ENCODE measurements around the gene PTPN1.
A peak's percentile ranks its signal among the peaks of the same experiment; 100 is the strongest.
"Not testable (repeated sequence)": the region's sequence is repeated elsewhere in the genome, so short reads cannot be mapped to it uniquely, and the experiment has no call there.

The PTPN1 gene

GRCh38 chr20:50560867-50561266 lies 50.7 kb downstream of the PTPN1 start:
- no peak for DNase-seq

- no peak for DNase-seq
Observed at GRCh38 chr20:50561379-50562078, 51.3 kb downstream of the PTPN1 start.

DNA sequence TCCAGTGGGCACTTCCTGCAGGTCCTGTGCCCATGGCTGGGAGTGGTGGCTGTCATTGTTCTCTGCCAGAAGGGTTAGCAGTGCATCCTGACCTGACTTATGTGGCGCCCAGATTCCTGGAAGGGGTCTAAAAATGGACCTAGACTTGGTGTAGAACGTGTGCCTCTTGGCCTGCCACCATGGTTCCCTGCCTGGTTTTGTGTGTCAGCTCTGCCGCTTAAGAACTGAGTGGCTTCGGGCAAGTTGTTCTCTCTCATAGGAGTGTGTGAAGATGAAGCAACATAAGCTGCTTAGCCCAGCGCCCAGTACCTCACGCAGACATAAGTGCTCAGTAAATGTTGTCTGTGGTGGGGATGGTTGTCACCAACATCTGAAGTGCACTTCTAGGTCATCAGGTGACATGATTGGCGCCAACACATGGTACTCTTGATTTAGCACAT lies 52.1 kb downstream of the PTPN1 start:
- DNase-seq = no peak

GRCh38 chr20:50563133-50563944 lies 53.2 kb downstream of the PTPN1 start:
- DNase-seq = no peak

- DNase-seq = no peak
Observed at GRCh38 chr20:50565383-50565782, 55.2 kb downstream of the PTPN1 start.

GRCh38 chr20:50565871-50566270 lies 55.7 kb downstream of the PTPN1 start:
- DNase-seq = no peak

DNA sequence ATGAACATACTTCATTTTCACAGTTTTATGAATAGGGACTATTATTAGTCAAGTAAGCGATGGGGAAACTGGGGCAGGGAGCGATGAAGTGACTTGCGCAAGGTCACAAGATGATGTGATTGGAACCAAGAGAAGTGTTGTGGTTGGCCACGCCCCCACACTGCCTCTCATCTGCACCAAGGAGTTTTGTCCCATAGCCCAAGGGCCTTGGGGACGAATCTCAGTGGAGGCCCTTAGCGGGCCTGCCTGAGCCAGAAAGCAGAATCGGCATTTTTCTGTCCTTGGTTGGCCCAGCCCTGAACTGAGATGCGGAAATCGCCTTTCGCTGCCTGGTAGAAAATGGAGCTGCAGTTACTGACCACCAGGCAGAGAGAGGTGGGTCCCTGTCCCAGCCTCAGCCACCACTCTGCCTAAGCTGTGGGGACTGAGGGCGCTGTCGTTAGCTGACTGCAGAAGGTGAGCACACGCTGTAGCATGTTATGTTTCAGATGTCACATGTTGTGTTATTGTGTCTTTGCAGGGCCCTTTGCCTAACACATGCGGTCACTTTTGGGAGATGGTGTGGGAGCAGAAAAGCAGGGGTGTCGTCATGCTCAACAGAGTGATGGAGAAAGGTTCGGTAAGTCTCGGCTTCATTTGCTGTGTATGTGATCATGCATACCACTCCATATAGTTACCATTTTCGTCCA lies 57.8 kb downstream of the PTPN1 start:
- no peak for DNase-seq

- DNase-seq = no peak
Observed at GRCh38 chr20:50568549-50568942, 58.4 kb downstream of the PTPN1 start.

- not testable (repeated sequence) for DNase-seq
Observed at GRCh38 chr20:50569487-50569863, 59.3 kb downstream of the PTPN1 start.

DNA sequence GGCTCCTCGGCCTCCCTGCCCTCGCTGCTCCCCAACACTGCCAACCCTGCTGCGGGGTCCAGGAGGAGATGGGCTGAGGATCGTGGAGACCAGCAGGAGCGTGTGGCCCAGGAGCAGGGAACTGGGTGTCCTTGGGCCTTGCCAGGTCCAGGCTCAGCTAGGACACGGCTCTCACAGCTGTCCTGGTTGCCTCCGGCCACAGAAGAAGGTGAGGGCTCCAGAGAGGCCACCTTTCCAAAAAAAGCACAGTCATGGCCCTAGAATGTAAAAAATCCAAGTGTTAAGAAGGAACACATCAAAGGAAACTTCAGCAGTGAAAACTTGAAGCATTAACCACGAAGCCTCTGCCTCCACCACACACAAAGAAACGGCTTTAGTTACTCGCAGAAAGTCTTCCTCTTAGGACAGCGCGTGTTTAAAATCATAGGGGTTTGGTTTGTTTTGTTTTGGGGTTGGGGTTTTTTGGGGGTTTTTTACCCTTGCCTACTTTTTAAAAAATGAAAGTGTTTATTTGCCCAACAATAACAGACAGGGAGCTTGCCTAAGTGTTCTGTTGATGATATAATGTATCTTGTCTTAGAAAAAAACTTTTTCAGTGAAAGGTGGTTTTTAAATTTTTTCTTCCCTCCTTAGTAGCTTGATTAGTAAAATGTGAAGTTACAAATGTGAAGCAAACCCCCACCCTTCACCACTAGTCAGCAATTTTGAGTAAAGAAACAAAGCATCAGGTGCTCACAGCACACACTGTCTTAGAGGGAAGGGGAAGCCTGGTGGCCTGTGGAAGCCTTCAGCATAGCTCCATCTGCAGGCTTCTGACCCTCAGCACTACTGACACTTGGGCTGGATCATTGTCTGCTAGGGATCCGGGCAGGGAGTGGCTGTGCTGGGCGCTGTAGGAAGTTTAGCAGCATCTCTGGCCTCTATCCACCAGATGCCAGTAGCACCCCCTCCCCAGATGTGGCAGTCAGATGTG lies 60.0 kb downstream of the PTPN1 start:
- DNase-seq = no peak

DNA sequence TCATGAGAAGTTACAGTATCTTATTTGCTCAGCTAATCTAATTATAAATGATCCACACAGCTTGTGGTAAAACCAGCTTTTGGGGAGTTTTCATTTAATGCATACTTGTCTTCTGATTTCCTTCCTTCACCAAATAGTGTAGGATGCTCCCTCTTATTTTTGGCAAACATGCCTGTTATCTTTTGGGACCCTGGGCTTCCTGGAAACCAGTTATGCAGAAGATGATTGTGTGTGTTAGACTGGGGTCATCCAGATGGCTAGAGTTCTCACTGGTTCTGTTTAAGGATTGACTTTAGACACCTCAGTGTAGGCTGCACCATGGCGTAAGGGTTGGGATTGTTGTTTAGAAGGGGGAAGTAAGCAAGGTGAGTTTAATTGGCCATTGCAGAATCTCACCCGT lies 61.3 kb downstream of the PTPN1 start:
- DNase-seq = no peak

- no peak for DNase-seq
Observed at GRCh38 chr20:50572938-50573777, 63.0 kb downstream of the PTPN1 start.

DNA sequence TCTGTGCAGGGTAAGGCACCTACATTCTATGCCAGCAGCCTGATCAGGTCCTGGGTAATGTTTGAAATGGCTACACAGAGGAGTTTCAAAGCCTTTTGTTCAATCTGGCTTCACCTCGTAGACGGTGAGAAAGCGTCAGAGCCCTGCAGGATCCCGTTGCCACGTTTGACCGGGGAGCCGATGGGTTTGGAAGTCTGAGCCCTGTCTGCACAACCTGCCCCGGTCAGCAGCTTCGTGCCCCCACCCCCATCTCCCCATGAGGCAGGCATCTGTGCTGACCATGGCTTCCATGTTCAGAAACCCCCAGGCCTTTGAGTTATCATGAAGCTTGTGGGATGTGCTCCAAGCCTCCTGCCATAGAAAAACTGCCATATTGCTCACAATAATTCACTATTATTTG lies 63.9 kb downstream of the PTPN1 start:
- DNase-seq = no peak

DNA sequence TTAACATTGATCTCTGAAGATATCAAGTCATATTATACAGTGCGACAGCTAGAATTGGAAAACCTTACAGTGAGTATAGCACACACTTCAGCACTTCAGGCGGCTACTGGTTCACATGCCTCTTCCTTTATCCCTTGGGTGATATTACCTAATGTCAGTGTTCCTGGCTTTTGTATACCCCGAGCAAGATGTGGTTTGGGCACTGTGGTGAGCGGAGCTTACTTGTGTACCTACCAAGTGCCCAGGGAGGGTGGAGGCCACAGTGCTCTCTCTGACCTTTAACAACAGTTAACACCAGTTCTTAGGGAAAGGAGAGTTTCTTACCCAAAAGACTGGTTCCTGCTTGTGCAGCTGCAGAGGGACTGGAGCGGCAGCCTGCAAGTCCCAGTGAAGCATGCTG lies 64.4 kb downstream of the PTPN1 start:
- DNase-seq = no peak

GRCh38 chr20:50575865-50576720 lies 65.9 kb downstream of the PTPN1 start:
- peak; percentile 52 for DNase-seq

DNA sequence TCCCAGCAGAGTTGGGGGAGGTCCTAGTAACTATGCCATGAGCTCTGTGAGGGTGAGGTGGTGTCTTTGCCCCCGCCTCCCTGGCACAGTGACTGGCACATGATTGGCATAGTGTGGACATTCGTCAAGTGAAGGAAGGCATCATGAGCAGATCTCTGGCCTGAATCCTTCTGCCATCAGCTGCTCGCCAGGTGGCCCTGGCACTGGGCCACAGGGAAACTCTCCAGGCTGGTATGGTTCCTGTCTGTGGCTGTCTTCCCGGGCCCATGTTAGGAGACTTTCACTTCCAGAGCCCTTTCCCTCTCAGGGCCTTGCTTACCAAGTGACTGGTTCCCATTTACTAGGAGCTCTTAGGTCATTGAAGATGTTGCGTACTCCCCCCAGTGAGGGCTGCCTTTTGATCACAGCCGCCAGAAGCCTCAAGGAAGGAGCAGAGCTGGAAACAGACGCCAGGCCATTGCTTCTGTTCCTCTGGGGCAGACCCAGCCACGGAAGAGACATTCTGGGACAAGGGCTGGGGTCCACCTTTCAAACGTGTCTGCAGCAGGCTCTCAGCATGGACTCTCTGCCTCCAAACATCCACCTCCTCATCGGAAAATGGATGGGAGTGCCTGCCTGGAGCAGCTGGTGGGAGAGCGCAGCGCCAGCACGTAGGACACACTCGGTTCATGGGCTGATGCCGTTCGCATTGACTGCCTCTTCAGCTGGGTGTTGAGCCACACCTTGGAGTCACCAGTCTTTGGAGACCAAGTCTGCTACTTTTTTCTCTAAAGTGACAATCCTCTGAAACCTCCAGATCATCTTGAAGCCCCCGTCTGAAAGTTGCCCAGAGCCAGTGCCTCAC lies 67.2 kb downstream of the PTPN1 start:
- DNase-seq = no peak

DNA sequence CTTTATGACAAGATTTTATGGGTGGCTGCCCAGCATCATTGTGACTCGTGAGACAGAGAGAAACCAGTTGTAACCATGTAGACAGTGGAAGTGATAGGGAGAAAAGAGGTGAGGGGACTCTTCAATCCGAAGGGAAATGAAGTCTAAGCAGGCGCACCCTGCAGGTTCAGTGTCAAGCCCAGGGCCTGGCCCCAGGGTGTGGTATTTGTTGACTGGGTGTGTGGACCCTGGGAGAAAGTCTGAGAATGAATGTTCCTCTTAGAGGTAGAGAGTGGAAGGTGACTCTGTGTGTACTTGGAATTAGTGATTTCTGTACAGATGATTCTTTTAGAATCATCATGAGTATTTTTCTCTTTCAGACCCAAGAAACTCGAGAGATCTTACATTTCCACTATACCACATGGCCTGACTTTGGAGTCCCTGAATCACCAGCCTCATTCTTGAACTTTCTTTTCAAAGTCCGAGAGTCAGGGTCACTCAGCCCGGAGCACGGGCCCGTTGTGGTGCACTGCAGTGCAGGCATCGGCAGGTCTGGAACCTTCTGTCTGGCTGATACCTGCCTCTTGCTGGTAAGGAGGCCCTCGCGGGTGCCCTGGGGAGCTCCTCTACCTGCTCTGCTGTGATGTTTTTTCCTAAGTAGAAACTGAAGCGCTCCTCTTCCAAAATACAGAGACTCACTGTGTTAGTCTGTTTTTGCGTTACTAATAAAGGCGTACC lies 68.0 kb downstream of the PTPN1 start:
- no peak for DNase-seq

DNA sequence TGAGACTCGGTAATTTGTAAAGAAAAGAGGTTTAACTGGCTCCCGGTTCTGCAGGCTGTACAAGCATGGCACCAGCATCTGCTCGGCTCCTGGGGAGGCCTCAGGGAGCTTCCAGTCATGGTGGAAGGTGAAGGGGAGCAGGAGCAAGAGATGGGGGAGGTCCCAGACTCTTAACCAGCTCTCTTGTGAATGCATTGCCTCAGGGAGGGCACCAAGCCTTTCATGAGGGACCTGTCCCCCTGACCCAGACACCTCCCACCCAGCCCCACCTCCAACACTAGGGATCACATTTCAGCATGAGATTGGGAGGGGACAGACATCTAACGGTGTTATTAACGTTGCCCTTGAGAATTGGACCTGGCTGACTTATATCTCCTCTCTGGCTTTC lies 68.6 kb downstream of the PTPN1 start:
- no peak for DNase-seq

DNA sequence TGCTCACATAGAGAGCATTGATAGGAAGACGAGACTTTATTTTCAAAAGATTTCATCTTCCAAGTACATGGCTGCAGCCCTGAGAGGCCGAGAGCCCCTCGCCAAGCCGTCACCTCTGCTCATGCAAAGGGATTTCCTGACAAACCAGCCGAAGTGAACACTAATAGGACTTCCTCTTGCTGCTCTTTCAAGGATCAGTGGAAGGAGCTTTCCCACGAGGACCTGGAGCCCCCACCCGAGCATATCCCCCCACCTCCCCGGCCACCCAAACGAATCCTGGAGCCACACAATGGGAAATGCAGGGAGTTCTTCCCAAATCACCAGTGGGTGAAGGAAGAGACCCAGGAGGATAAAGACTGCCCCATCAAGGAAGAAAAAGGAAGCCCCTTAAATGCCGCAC lies 69.3 kb downstream of the PTPN1 start:
- no peak for DNase-seq
